Measurements from ENCODE around the gene KCNT1.

Gene KCNT1

DNA sequence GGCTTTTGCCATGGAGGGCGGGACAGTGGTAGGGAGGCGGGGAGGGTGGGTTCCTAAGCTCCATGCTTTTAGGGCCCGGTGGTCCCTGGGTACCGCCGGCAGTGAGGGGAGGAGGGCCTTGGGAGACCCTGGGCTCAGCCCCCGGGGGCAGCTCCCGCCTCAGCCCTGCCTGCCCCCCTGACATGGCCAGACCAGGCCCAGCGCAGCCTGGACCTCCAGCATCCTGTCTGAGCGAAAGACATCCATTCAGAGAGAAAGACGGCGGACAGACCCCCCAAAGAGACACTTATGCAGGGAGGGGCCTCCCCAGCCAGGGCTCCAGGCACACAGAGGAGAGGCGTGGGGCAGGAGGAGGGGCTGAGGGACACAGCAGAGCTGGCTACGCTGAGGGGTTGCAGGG, 45.3 kb downstream of the KCNT1 start:
- DNase-seq (ENCODE audit: low spot score): no peak

DNA sequence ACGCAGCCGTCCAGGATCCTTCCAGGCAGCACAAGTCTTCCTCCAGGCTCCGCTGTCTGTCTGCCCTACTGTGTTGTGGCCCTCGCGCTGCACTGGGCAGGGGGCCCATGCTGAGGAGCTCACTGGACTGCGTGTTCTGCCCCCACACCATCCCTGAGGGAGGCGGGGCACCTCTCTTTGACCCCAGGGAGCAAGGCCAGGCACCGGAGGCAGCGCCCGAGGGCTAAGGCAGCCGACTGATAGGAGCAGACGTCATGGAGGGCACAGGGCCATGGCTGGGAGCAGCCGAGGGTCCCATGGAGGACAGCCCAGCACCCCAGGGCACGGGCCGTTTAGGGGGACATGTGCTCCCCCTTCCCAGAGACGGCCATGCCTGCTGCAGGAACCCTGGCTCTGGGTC, 46.7 kb downstream of the KCNT1 start:
- DNase-seq (ENCODE audit: low spot score): no peak

DNA sequence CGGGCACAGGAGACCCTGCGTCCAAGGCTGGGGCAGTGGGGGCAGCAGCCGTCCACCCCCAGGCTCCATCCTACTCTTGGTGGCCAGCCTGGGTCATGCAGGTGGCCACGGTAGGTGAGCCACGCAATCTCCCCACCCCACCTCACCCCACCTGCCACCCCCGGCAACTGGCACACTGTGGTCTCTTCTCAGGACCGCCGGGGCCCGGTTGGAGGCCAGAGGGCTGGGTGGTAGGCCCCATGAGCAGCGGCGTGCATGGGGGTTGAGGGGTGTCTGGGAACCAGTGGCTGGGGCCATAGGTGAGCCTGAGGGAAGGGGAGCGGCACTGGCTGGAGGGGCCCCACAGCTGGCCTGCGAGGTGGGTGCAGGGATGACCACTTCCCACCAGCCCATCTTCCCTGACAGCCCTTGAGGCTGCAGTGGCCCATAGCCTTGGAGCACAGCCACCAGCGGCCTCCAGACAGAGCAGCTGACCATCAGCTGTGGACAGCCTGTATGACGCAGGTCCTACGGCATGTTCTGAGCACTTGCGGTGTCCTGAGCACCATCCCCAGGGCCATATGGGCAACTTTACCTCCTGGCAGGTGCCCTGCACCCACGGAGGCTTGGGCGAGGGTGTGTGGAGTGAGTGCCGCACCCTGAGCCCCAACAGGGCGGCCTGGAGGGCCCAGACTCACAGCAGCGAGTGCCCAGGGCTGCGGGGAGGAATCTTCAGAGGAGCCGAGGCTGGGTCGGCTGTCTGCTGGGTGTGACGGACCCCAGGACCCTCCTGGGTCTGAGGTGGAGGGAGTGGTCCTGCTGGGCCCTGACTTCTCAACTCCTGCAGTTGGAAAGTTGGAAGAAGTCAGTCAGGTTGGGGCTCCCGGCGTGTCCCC, 47.4 kb downstream of the KCNT1 start:
- DNase-seq (ENCODE audit: low spot score): no peak

- no peak for DNase-seq (ENCODE audit: low spot score)
Measured at GRCh38 chr9:135750786-135751185, 48.8 kb downstream of the KCNT1 start.

DNA sequence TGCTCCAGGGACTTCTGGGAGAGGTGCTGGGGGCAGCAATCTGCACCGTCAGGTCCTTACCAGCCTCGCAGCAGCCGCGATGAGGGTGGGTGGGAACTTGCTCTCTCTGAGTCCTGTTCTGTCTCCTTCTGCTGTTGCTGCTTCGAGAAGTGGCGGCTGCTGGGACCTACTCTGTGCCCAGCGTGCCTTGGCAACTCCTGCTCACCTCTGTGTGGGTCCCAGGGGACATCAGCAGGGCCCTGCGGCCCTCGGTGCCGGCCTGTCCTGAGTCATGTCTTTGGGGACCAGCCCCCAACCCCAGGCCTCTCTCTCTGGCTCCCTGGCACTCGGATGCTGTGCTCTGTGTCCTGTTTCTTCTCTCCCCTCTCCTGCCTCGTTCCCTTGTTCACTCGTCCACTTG, 49.5 kb downstream of the KCNT1 start:
- no peak for DNase-seq (ENCODE audit: low spot score)

- DNase-seq (ENCODE audit: low spot score): no peak
Measured at GRCh38 chr9:135752281-135753204, 50.6 kb downstream of the KCNT1 start.

DNA sequence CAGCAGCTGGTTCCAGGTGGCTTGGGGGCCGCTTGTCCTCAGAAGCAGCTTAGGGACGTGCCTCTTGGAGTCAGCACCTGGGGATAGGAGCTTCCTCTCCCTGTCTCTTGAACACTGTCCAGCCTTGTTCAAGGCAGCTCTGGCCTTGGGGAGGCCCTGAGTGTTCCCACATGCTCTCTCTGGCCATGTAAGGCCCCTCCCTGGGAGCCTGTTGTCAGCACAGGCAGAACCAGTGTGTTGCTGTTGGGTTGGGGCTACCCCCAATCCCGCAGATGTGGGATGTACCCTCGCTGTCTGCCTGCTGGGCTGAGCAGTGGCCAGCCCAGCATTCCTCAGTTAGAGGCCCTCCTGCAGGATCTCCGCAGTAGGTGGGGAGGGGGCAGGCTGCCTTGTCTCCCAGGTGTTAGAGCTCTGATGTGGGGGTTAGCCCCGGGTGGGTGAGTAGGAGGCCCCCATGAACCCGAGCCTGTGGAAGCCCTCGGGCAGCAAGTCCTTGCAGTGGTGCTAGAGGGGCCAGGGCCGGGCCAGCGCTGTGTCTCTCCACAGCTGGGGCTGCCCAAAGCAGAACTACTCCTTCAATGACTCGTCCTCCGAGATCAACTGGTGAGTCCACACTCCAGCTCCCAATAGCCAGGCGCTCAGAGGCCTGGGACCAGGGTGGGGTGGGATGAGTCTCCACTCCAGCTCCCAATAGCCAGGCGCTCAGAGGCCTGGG, 51.6 kb downstream of the KCNT1 start:
- no peak for DNase-seq (ENCODE audit: low spot score)

- DNase-seq (ENCODE audit: low spot score): no peak
Measured at GRCh38 chr9:135756576-135756975, 54.6 kb downstream of the KCNT1 start.

DNA sequence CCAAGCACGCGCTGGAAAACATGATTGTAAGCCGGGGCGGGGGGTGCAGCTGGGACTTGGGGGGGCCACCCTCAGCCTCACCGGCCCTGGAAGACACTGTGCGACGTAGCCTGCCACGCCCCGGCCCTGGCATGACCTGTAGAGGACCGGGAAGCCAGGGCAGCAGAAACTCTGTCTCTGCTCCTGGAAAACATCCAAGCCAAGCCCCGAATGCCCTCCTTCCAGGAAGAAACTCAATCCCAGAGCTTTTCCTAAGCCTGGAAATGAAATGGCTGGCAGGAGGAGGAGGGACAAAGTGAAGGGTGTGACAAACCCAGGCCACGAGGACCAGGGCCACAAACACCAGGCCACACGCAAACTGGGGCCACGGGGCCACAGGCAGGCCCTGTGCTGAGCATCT, 55.4 kb downstream of the KCNT1 start:
- DNase-seq (ENCODE audit: low spot score): no peak

DNA sequence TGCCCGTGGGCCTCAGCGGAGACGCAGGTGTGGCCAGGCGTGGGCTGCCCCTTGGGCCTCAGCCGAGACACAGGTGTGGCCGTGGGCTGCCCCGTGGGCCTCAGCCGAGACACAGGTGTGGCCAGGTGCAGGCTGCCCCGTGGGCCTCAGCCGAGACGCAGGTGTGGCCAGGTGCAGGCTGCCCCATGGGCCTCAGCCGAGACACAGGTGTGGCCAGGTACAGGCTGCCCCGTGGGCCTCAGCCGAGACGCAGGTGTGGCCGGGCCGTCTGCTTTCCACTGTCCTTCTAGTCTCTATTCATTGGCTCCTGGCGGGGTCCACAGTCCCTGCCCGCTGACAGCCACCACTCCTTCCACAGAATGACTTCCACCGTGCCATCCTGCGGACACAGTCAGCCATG, 56.1 kb downstream of the KCNT1 start:
- no peak for DNase-seq (ENCODE audit: low spot score)

DNA sequence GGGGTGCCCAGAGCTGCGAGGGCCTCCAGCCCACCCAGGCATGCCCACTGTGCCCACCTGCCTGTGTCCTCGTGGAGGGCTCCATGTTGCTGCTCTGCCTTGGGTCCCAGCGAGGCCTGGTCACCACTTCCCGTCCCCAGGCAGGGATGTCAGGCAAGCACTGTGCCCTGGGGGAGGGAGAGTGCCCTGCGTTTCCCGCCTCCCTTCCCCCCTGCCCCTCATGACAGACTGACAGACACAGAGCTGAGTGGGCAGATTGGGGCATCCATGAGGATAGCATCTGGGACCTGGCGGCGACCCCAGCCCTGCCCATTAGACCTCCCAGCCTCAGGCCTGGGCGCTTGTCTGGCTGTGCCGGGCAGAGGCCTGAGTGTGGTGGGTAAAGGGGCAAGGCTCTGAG, 56.9 kb downstream of the KCNT1 start:
- DNase-seq (ENCODE audit: low spot score): no peak

DNA sequence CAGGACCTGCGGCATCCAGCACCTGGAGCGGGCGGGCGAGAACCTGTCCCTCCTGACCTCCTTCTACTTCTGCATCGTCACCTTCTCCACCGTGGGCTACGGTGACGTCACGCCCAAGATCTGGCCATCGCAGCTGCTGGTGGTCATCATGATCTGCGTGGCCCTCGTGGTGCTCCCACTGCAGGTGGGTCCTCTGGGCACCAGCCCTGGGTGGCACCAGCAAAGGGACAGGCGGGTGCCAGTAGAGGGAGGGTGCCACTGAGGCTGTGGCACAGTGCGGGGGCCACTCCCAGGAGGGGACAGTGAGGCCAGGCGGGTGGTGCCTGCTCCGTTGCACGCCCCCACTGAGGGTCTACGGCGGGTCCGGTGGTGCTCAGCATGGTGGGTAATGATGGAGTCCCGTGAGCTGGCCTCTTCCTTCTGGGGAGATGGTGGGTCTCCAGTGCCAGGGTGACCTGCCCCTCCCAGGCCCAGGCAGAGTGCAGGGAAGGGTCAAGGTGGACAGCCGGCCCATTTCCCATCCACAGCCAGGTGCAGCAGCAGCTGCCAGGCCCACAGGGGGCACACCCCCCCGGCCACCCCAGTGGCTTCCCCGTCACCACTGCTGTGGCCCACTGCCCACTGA, 57.8 kb downstream of the KCNT1 start:
- no peak for DNase-seq (ENCODE audit: low spot score)

- no peak for DNase-seq (ENCODE audit: low spot score)
Measured at GRCh38 chr9:135760465-135760864, 58.5 kb downstream of the KCNT1 start.

DNA sequence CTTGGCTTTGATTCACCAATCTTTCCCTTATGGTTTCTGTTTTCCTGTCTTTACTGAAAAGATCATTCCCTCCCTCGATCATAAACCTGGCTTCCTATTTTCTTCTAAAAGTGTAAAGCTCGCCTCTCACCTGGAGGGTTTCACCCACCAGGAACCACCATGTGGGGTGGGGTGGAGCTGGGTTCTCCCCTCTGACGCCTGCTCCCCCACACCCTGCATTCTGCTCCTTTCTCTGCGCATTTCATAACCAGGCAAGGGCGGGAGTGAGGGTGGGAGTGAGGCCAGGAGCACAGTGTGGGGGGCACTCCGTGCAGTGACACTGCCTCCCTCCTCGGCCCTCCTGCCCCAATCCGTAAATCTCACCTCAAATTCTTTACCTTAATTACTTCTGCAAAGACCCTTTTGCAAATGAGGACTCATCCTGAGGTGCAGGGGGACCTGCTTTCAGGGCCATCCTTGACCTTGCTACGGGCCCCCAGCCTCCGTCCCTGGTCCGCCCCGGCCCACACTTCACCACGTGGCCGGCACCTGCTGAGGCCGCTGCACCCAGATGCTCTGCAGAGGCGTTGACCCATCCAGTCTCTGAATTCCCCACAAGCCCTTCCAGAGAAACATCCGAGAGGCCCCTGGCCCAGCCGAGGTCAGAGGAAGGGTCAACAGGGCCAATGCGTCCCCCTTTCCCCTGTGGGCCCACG, 59.3 kb downstream of the KCNT1 start:
- DNase-seq (ENCODE audit: low spot score): no peak

DNA sequence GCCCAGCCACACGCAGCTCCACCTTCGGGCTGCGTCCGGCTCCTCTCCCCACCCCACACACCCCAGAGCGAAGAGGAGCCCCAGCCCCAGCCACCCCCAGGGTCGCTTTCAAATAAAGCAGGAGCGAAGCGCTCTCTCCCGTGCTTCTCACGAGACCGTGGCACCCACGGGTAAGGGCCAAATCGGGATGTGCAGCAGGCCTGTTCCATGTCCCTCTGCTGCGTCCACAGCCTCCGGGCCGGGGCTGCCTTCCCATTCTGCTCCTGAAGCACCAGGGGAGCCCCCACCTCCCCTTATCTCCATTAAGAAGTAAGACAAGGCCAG, 59.8 kb downstream of the KCNT1 start:
- DNase-seq (ENCODE audit: low spot score): no peak

DNA sequence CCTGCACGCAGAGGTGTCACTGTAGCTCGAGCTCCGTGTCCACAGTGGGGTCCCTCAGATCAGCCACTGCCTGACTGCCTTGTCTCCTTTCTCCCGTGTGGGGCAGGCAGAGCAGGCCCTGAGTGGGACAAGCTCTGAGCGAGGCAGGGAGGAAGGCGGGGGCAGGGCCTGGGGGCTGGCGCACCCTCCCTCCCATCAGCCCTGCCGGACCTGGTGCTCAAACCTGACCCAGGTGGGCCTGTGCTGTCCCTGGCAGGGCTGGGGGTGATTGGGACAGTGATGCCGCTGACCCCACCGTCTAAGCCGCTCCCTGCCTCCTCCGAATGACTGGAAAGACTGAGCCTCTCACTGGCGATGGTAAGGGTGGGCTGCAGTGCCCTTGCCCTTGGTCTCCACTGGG, 60.9 kb downstream of the KCNT1 start:
- DNase-seq (ENCODE audit: low spot score): no peak

GRCh38 chr9:135763716-135764446, 61.9 kb downstream of the KCNT1 start:
- no peak for DNase-seq (ENCODE audit: low spot score)

- DNase-seq (ENCODE audit: low spot score): no peak
Measured at GRCh38 chr9:135764731-135765130, 62.7 kb downstream of the KCNT1 start.

DNA sequence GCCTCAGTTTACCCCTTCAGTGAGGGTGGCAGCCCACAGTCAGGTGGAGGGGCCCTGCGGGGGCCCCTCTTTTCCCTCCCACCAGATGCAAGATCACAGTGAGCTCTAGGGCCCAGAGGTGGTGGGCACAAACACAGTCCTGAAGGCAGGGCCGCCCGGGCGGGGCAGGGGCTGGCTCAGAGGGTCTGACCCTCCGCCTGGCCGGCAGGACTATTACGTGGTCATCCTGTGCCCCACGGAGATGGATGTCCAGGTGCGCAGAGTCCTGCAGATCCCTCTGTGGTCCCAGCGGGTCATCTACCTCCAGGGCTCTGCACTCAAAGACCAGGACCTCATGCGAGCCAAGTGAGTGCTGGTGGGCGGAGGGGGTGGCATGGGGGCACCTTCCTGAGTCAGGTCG, 63.4 kb downstream of the KCNT1 start:
- DNase-seq (ENCODE audit: low spot score): no peak

GRCh38 chr9:135766251-135766650, 64.3 kb downstream of the KCNT1 start:
- no peak for DNase-seq (ENCODE audit: low spot score)

- DNase-seq (ENCODE audit: low spot score): no peak
Measured at GRCh38 chr9:135766707-135767106, 64.7 kb downstream of the KCNT1 start.
